Mesenchymal stem cell (in vitro differentiated cells and primary cell): ENCODE data around the gene SCNN1B.

ENCODE experiments used
- DNase-seq: peaks from one replicate; pipeline ENCODE4 v3.0.0-alpha.2; 2013
- H2AFZ ChIP-seq: one replicate; pipeline ENCODE4 v1.6.1; 2013; ENCODE audit warnings: low read depth, mild to moderate bottlenecking, control low read depth, inconsistent platforms, low read length, moderate library complexity
- H2AK5ac ChIP-seq: 2 replicates; pipeline ENCODE4 v1.6.1; 2013; ENCODE audit warnings: low read length, moderate library complexity, mild to moderate bottlenecking, inconsistent platforms; ENCODE audit not compliant: severe bottlenecking
- H2BK120ac ChIP-seq: one replicate; pipeline ENCODE4 v1.6.1; 2013; ENCODE audit warnings: low read depth, mild to moderate bottlenecking, inconsistent platforms, low read length, moderate library complexity
- H2BK12ac ChIP-seq, 2 experiments: one replicate each; pipeline ENCODE4 v1.6.1; 2013; ENCODE audit warnings: inconsistent platforms in 2 of 2, low read length in 2 of 2, mild to moderate bottlenecking in 2 of 2, moderate library complexity in 2 of 2, control low read depth in 1 of 2
- H2BK15ac ChIP-seq: one replicate; pipeline ENCODE4 v1.6.1; 2013; ENCODE audit warnings: mild to moderate bottlenecking, low read depth, inconsistent platforms; ENCODE audit not compliant: poor library complexity, severe bottlenecking
- H2BK5ac ChIP-seq: 2 replicates; pipeline ENCODE4 v1.6.1; 2013; ENCODE audit warnings: low read depth, mild to moderate bottlenecking, low read length, control low read depth, inconsistent platforms; ENCODE audit not compliant: poor library complexity, severe bottlenecking
- H3K14ac ChIP-seq, 2 experiments: one replicate each; pipeline ENCODE4 v1.6.1; 2013; ENCODE audit warnings: inconsistent platforms in 2 of 2, low read length in 2 of 2, control low read depth in 1 of 2, mild to moderate bottlenecking in 1 of 2, moderate library complexity in 1 of 2
- H3K18ac ChIP-seq, 2 experiments: one replicate each; pipeline ENCODE4 v1.6.1; 2013; ENCODE audit warnings: inconsistent platforms in 2 of 2, low read length in 2 of 2, control low read depth in 1 of 2, low read depth in 1 of 2, mild to moderate bottlenecking in 1 of 2
- H3K23ac ChIP-seq, 2 experiments: one replicate each; pipeline ENCODE4 v1.6.1; 2013; ENCODE audit warnings: inconsistent platforms in 2 of 2, low read length in 2 of 2, mild to moderate bottlenecking in 2 of 2, moderate library complexity in 2 of 2, control low read depth in 1 of 2
- H3K27ac ChIP-seq: 2 replicates; pipeline ENCODE4 v1.5.1; 2013; ENCODE audit warnings: mild to moderate bottlenecking, moderate library complexity, low read length, control low read depth, inconsistent platforms; ENCODE audit not compliant: poor library complexity, severe bottlenecking
- H3K27me3 ChIP-seq, 2 experiments: 2 replicates each; pipeline versions ENCODE4 v1.6.1 to v1.7.0; 2013; ENCODE audit warnings: low read length in 2 of 2, mild to moderate bottlenecking in 2 of 2, moderate library complexity in 2 of 2, control low read depth in 1 of 2, inconsistent platforms in 1 of 2; ENCODE audit not compliant: control insufficient read depth in 1 of 2, insufficient read depth in 1 of 2
- H3K36me3 ChIP-seq, 2 experiments: 2 replicates each; pipeline versions ENCODE4 v1.6.1 to v1.7.0; 2013; ENCODE audit warnings: low read length in 2 of 2, control low read depth in 1 of 2, inconsistent platforms in 1 of 2, low read depth in 1 of 2, mild to moderate bottlenecking in 1 of 2; ENCODE audit not compliant: insufficient read depth in 2 of 2, control insufficient read depth in 1 of 2
- H3K4ac ChIP-seq, 2 experiments: one replicate each; pipeline ENCODE4 v1.6.1; 2013; ENCODE audit warnings: inconsistent platforms in 2 of 2, low read length in 2 of 2, mild to moderate bottlenecking in 2 of 2, moderate library complexity in 2 of 2, control low read depth in 1 of 2, low read depth in 1 of 2
- H3K4me1 ChIP-seq: 2 replicates; pipeline ENCODE4 v1.6.1; 2013; ENCODE audit warnings: low read depth, low read length, control low read depth; ENCODE audit not compliant: control insufficient read depth, insufficient read depth
- H3K4me2 ChIP-seq: 2 replicates; pipeline ENCODE4 v1.6.1; 2013; ENCODE audit warnings: low read length, mild to moderate bottlenecking, inconsistent platforms; ENCODE audit not compliant: poor library complexity, severe bottlenecking
- H3K4me3 ChIP-seq, 2 experiments: 2 replicates each; pipeline versions ENCODE4 v1.5.1 to v1.7.0; 2013; ENCODE audit warnings: low read length in 2 of 2, mild to moderate bottlenecking in 2 of 2, control low read depth in 1 of 2, low read depth in 1 of 2; ENCODE audit not compliant: insufficient read depth in 1 of 2
- H3K79me1 ChIP-seq: replicated peaks from 2 replicates; pipeline ENCODE4 v1.6.1; 2013; ENCODE audit warnings: mild to moderate bottlenecking, control low read depth, low read length, inconsistent platforms; ENCODE audit not compliant: poor library complexity, severe bottlenecking
- H3K9ac ChIP-seq: 2 replicates; pipeline ENCODE4 v1.7.0; 2013; ENCODE audit warnings: mild to moderate bottlenecking, low read length, moderate library complexity
- H3K9me3 ChIP-seq: 2 replicates; pipeline ENCODE4 v1.7.0; 2013; ENCODE audit warnings: mild to moderate bottlenecking, low read length; ENCODE audit not compliant: control insufficient read depth
- H4K8ac ChIP-seq: one replicate; pipeline ENCODE4 v1.6.1; 2013; ENCODE audit warnings: inconsistent platforms, mild to moderate bottlenecking, low read length, moderate library complexity
- H4K91ac ChIP-seq: one replicate; pipeline ENCODE4 v1.6.1; 2013; ENCODE audit warnings: mild to moderate bottlenecking, low read length, inconsistent platforms
- WGBS: methylation state at CpG from one replicate; pipeline ENCODE4 v1.1.7; 2013; ENCODE audit warnings: mixed read lengths; 5-methylcytosine and 5-hydroxymethylcytosine counted together

The SCNN1B gene

DNA sequence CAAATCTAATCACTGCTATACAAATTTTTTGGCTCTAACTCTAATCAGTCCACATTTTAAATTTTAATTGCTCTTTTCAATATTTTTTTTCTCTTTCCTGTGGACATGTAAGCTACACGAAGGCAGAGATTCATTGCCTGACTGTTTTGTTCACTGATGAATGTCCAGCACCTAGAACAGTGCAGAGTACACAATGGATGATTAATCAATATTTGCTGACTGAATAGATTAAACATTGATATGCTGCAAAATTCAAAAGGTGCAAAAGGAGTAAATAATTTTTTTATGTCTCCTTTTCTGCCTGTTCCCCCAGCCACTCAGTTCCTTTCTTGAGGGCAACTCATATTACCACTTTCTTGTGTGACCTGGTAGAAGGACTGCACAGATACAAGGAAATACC is 32.8 kb downstream of the SCNN1B start:
- Histone ChIP-seq H3K18ac (no peak overlapping the region), H3K4me1 (no peaks in the 10 kb centered on the region), H4K91ac (no peak overlapping the region), H3K36me3 (no peaks in the 10 kb centered on the region), H3K79me1 (no peaks in the 10 kb centered on the region), H3K14ac (no peak overlapping the region), H2AK5ac (no peak overlapping the region), H2BK120ac (no peak overlapping the region), H2AFZ (no peak overlapping the region), H3K27ac (no peak overlapping the region), H2BK12ac (no peak overlapping the region), H3K4me2 (no peak overlapping the region), H3K23ac (no peak overlapping the region), H3K4me3 (no peak overlapping the region), H3K27me3 (peaks cover 0 to 7% of the 10 kb centered on the region in 2 experiments), H4K8ac (no peak overlapping the region), H2BK5ac (no peak overlapping the region), H2BK15ac (no peak overlapping the region), H3K4ac (no peak overlapping the region), H3K9me3 (peaks cover 5% of the 10 kb centered on the region), H3K9ac (no peak overlapping the region)
- no peak for DNase-seq
- WGBS, result 100% methylated on average over 1 of the region's 1 CpG

DNA sequence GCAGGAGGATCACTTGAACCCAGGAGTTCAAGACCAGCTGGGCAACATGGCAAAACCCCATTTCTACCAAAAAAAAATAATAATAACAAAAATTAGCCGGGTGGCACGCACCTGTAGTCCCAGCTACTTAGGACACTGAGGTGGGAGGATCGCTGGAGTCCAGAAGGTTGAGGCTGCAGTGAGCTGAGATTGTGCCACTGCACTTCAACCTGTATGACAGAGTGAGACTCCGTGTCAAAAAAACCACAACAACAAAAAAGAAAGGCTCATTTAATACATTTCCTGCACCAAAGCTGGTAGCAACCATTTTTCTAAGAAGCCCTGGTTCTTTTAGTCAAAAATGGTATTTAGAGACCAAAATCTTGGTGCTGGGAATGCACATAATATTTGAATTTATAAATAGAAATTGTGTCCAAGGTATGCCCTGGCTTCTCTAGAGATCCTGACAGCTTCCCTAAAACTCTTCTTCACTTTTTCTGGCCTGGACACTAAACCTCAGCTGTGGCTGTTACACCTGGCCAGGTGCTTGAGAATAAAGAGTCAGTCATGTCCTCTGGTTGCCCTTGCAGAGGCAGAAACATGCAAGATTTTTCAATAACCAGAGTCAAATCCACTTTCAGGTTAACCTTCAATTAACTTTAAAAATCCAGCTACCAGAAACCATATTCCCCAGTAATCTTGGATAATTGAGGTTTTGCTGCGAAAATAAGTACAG is 35.9 kb downstream of the SCNN1B start:
- no peak overlapping the region for H2BK15ac ChIP-seq
- no peaks in the 10 kb centered on the region for H3K79me1 ChIP-seq
- H3K18ac ChIP-seq, result no peak overlapping the region
- H3K14ac ChIP-seq, result no peak overlapping the region
- H3K4ac ChIP-seq, result no peak overlapping the region
- H3K9me3 ChIP-seq, result peaks cover 5% of the 10 kb centered on the region
- H4K8ac ChIP-seq, result no peak overlapping the region
- H4K91ac ChIP-seq, result no peak overlapping the region
- H2AK5ac ChIP-seq, result no peak overlapping the region
- H2BK5ac ChIP-seq, result no peak overlapping the region
- peaks cover 0 to 7% of the 10 kb centered on the region in 2 experiments for H3K27me3 ChIP-seq
- H3K27ac ChIP-seq, result no peak overlapping the region
- H2AFZ ChIP-seq, result no peak overlapping the region
- H3K4me2 ChIP-seq, result no peak overlapping the region
- H3K9ac ChIP-seq, result no peak overlapping the region
- H2BK120ac ChIP-seq, result no peak overlapping the region
- DNase-seq, result no peak
- no peaks in the 10 kb centered on the region for H3K4me1 ChIP-seq
- H3K4me3 ChIP-seq, result no peak overlapping the region
- no peak overlapping the region for H3K23ac ChIP-seq
- 88% methylated on average over 4 of the region's 5 CpGs for WGBS
- H3K36me3 ChIP-seq, result no peaks in the 10 kb centered on the region
- H2BK12ac ChIP-seq, result no peak overlapping the region

DNA sequence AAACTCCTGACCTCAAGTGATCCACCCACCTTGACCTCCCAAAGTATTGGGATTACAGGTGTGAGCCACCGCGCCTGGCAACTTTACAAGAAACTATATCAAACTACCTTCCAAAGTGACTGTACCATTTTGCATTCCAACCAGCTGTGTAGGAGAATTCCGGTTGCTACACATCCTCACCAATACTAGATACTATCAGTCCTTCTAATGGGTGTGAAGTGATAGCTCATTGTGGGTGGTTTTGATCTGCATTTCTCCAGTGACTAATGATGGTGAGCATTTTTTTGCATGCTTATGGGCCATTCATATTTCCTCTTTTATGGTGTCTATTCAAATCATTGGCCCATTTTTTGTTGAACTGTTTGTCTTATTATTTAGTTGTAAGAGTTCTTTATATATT is 37.7 kb downstream of the SCNN1B start:
- H3K4ac ChIP-seq, result no peak overlapping the region
- H3K9ac ChIP-seq, result no peak overlapping the region
- peaks cover 5% of the 10 kb centered on the region for H3K9me3 ChIP-seq
- 100% methylated on average over 2 of the region's 3 CpGs for WGBS
- no peak for DNase-seq
- H3K4me3 ChIP-seq, result no peak overlapping the region
- no peak overlapping the region for H3K4me2 ChIP-seq
- no peak overlapping the region for H2BK5ac ChIP-seq
- no peak overlapping the region for H3K14ac ChIP-seq
- no peaks in the 10 kb centered on the region for H3K4me1 ChIP-seq
- no peak overlapping the region for H2BK15ac ChIP-seq
- no peak overlapping the region for H2AK5ac ChIP-seq
- H4K91ac ChIP-seq, result no peak overlapping the region
- H3K18ac ChIP-seq, result no peak overlapping the region
- H4K8ac ChIP-seq, result no peak overlapping the region
- H2AFZ ChIP-seq, result no peak overlapping the region
- H3K79me1 ChIP-seq, result no peaks in the 10 kb centered on the region
- peaks cover 0 to under 1% of the 10 kb centered on the region in 2 experiments for H3K27me3 ChIP-seq
- no peak overlapping the region for H3K23ac ChIP-seq
- no peak overlapping the region for H3K27ac ChIP-seq
- H3K36me3 ChIP-seq, result no peaks in the 10 kb centered on the region
- H2BK120ac ChIP-seq, result no peak overlapping the region
- H2BK12ac ChIP-seq, result no peak overlapping the region

DNA sequence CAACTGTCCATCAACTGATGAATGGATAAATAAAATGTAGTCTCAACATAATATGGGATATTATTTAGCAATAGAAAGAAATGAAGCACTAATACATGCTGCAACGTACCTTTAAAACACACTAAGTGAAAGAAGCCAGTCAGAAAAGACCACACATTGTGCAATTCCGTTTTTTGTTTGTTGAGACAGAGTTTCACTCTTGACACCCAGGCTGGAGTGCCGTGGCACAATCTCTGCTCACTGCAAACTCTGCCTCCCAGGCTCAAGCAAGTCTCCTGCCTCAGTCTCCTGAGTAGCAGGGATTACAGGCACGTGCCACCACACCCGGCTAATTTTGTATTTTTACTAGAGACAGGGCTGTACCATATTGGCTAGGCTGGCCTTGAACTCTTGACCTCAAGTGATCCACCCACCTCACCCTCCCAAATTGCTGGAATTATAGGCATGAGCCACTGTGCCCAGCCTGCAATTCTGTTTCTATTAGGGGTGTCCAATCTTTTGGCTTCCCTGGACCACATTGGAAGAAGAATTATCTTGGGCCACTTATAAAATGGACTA is 40.1 kb downstream of the SCNN1B start:
- H3K4me3 ChIP-seq, result no peak overlapping the region
- H3K9ac ChIP-seq, result no peak overlapping the region
- no peak overlapping the region for H2AK5ac ChIP-seq
- H2BK12ac ChIP-seq, result no peak overlapping the region
- peaks cover 0 to 9% of the 10 kb centered on the region in 2 experiments for H3K27me3 ChIP-seq
- H3K27ac ChIP-seq, result no peak overlapping the region
- H3K9me3 ChIP-seq, result peaks cover 5% of the 10 kb centered on the region
- H2BK5ac ChIP-seq, result no peak overlapping the region
- no peak overlapping the region for H4K91ac ChIP-seq
- H3K4ac ChIP-seq, result no peak overlapping the region
- H3K79me1 ChIP-seq, result no peaks in the 10 kb centered on the region
- DNase-seq, result no peak
- H3K4me1 ChIP-seq, result no peaks in the 10 kb centered on the region
- WGBS, result 62% methylated on average over 5 of the region's 5 CpGs
- H2AFZ ChIP-seq, result no peak overlapping the region
- no peak overlapping the region for H3K18ac ChIP-seq
- H2BK120ac ChIP-seq, result no peak overlapping the region
- H3K36me3 ChIP-seq, result no peaks in the 10 kb centered on the region
- H3K23ac ChIP-seq, result no peak overlapping the region
- no peak overlapping the region for H3K14ac ChIP-seq
- H4K8ac ChIP-seq, result no peak overlapping the region
- H3K4me2 ChIP-seq, result no peak overlapping the region
- no peak overlapping the region for H2BK15ac ChIP-seq
